COLO829 (cell line): ENCODE data around the gene NEO1.

Experiments
- DNase-seq: peaks from one replicate; pipeline ENCODE4 v3.0.0; 2012; ENCODE audit warnings: low spot score

The NEO1 gene, protein sequence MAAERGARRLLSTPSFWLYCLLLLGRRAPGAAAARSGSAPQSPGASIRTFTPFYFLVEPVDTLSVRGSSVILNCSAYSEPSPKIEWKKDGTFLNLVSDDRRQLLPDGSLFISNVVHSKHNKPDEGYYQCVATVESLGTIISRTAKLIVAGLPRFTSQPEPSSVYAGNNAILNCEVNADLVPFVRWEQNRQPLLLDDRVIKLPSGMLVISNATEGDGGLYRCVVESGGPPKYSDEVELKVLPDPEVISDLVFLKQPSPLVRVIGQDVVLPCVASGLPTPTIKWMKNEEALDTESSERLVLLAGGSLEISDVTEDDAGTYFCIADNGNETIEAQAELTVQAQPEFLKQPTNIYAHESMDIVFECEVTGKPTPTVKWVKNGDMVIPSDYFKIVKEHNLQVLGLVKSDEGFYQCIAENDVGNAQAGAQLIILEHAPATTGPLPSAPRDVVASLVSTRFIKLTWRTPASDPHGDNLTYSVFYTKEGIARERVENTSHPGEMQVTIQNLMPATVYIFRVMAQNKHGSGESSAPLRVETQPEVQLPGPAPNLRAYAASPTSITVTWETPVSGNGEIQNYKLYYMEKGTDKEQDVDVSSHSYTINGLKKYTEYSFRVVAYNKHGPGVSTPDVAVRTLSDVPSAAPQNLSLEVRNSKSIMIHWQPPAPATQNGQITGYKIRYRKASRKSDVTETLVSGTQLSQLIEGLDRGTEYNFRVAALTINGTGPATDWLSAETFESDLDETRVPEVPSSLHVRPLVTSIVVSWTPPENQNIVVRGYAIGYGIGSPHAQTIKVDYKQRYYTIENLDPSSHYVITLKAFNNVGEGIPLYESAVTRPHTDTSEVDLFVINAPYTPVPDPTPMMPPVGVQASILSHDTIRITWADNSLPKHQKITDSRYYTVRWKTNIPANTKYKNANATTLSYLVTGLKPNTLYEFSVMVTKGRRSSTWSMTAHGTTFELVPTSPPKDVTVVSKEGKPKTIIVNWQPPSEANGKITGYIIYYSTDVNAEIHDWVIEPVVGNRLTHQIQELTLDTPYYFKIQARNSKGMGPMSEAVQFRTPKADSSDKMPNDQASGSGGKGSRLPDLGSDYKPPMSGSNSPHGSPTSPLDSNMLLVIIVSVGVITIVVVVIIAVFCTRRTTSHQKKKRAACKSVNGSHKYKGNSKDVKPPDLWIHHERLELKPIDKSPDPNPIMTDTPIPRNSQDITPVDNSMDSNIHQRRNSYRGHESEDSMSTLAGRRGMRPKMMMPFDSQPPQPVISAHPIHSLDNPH (N-terminal part only)

DNA sequence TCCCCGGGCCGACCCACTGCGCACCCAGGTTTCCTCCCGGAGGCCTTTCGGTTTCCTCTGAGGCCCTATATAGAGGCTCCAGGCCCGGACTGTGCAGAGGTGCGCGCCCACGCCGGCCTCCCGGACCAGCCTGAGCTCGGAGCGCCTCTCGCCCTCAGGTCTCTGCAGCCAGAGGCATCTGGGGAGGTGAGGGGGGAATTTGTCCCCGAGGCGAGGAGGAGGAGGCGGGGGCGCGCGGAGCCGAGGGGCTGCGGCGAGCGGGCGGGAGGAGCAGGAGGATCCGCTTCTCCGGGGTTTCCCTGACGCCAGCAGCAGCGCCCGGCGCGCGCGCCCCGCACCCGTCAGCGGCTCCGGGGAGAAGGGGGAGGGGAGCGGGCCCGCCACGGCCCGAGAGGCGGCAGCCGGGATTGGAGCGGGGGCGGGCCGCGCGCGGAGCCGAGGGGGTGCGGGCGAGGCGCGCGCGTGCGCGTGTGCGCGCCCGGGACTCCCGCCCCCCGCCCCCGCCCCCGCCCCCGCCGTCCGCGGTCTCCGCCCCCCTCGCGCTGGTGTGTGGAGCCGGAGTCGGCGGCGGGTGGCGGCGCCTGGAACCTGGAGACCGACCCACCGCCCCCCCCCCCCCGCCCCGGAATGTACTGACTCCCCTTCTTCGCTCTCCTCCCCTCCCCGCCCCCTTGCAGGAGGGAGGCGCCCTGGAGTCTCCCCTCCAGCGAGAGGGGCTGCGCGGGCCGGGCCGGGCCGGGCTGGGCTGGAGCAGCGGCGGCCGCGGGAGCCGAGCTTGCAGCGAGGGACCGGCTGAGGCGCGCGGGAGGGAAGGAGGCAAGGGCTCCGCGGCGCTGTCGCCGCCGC is at the start of gene NEO1:
Gene NEO1, plus strand, starts transcription at position 657 of the 846 bp plus-strand sequence. CDS start 213 bp downstream, outside the sequence.
- peak; percentile 1 for DNase-seq

DNA sequence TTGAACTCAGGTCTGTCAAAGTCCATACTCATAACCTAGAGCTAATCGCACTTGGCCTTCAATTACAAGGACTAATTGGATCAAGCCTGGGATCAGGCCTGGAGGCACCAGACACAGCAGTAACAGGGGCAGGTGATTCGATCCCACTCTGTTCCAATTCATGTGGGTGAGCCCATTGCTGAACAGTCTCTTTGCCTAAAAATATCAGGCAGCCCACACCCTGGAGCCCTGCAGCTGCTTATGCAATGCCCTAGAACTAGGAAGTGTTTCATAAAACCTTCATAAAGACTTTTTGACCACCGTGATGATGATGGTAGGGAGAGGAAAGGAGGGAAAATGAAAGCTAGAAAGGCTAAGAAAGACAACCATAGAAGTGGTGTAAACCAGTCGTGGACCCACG is 47.8 kb upstream of the NEO1 start:
- DNase-seq = no peak

DNA sequence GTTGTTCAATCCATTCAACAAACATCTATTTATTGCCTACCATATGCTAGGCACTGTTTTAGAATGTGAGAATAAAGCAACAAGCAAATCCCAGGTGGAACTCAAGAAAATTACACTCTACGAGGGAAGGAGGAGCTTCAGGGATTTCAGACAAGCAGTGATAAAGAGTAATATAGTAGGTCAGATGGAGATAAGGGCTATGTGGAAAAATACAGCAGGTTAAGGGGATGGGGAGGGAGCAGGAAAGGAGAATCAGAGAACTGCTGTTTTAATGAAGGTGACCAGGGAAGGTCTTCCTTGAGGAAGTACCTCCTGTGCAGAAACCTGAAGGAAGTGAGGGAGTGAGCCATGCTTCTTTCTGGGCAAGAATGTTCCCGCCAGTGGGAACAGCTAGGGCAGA is 47.2 kb upstream of the NEO1 start:
- no peak for DNase-seq

DNA sequence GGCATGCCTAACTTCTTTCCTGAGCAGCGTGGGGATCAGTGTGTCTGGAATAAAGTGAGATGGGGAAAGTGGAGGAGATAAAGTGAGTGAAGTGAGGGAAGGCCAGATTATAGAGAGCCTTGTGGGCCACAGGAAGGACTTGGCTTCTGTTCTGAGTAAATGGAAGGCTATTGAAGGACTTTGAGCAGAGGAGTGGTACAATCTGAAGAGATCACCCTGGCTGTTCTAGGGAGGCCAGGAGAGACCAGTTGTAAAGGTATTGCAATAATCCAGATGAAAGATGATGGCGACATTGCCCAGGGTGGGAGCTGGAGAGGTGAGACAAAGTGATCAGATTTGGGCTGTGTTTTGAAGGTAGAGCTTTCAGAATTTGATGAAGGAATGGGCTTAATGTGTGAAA is 46.8 kb upstream of the NEO1 start:
- DNase-seq = no peak

DNA sequence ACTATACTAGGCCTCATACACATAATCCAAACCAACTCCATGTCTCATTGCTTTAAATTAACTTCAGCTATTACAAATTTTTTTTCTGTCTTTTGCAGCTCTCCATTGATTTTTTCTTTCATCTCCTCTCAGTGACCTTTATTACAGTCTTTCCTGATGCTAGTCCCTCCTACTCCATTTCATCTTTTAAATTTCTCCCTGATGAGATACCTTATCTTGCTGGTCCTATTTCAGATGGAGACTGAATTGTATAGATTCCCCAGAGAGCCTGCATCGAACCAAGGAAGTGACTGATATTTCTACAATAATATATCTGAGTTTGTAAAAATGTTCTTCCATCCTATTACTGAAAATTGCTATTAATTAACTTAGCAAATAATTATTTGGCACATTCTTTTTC is 45.7 kb upstream of the NEO1 start:
- no peak for DNase-seq

DNA sequence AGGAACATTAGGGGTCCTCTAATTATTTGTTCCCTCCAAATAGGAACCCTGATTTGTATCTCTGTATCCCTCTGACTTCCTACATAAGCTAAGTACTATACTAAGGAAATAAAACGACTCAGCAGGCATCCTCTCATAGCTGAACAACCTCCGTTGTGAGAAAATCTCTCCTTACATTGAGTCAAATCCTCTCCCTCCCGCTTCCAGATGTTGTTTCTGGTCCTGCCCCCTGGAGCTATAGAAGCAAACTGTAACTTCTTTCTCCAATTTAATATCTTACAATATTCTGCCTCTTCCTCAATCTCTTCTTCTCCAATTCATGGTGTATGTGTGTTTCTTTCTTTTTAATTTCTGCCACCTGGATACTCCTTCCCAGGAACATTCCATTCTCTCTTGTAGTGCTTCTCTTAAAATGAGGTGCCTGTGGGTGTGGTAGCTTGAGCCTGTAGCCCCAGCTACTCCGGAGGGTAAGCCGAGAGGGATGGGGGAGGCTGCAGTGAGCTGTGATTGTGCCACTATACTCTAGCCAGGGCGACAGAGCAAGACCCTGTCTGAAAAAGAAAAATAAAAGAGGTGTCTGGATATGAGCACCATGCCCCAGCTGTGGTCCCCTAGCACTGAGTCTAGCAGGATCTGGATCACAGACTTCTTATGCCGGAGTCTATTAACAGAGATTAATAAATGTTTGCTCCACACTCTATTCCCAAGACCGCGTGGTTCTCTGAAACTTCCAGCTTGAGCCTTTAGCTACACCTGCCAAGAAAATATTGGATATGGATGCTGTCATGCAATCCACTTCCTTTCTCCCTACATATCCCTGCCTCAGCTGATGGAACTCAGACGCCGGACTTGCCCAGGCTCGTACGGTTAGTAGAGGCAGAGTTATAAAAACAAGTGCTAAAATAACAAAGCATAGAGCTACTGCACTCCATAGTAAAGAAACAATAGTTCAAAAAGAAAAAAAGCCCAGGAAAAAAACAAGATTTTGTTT is 42.9 kb upstream of the NEO1 start:
- no peak for DNase-seq

DNA sequence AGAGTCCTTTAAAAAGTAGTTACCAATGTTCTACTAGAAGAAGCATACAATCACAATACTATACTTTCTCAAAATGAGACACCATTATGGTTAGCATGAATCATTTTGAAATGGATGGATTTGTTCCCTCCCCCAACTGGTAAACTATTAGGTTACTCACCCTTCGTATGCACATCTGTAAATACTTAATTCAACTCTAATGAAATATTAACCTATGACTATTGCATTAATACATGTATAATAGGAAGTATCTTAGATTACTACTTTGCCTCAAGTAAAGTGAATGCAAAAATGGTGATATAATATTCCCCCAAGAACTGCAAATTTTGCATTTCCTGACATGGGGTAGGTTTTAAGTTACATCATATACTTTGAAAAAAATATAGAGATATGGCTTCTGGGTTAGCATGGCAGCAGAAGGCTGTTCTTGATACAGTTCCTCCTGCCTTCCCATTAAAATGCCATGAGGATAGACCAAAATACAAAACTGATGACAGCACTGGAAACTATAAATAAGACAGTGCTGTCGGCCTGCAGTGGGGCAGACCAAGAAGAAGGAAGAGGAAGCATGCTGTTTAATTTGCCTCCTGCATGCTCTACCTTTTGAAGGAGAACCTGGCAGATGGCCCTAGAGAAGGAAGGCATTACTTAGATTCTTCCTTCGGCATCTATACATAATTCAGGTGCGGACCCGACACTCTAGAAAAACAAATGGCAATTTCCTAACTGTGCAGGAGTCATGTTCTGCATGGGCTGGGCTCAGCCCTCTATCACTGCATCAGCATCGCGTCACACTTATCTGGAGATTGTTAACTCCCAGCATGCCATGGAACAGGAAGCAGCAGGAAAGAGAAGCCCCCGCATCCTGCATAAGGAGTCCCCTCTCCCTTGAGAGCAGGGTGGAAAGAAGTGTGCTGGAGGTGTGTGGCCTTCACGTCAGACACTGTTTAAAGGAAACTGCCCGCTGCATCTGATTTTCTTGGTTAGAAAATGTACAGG is 41.8 kb upstream of the NEO1 start:
- DNase-seq = no peak

DNA sequence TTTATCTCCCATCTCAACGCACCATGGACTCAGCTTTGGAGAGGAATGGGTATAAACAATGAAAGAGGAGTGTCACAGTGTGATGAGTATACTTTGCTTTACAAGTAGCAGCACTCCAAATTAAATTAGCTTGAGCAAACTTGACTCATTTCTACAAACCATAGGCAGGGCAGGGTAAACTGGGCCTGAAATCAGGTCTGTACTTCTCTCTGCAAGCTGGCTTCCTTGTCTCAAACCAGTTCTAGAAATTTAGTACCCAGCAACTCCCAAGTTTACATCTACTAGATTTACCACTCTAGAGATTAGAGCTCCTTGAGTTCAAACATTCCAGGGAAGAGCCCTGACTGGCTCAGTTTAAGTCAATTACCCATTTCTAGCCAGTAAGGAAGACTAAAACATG is 37.4 kb upstream of the NEO1 start:
- no peak for DNase-seq

DNA sequence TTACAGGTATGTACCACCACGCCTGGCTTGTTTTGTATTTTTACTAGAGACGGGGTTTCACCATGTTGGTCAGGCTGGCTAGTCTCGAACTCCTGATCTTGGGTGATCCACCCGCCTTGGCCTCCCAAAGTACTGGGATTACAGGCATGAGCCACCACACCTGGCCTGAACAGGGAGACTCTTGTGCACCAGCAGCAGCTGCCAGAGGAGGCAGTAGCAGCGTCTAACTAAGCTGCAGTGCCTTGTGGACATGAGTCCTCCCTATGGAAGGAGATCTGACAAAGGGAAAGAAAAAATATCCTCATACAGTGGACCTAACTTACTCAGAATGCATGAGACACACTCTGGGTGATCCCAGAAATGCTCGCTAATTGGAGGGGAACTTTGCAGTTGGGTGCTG is 36.8 kb upstream of the NEO1 start:
- DNase-seq = no peak

DNA sequence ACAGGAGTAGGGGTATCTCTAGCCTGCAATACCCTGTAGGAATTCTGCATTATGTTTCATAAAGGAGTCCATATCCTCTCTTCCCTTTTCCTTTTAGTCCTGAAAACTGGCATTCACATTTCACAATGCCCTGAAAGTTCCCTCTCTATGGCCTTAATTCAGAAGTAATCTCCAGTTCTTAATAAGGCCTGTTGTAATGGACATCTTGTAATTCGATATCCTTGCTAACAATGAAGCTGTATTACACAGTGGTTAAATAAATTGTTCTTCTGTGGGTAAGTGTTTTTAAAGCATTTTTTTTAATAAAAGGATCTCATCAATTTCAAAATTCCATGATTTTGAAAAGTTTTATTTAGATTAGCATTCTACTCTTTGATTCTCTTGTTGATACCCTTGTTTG is 34.3 kb upstream of the NEO1 start:
- no peak for DNase-seq

DNA sequence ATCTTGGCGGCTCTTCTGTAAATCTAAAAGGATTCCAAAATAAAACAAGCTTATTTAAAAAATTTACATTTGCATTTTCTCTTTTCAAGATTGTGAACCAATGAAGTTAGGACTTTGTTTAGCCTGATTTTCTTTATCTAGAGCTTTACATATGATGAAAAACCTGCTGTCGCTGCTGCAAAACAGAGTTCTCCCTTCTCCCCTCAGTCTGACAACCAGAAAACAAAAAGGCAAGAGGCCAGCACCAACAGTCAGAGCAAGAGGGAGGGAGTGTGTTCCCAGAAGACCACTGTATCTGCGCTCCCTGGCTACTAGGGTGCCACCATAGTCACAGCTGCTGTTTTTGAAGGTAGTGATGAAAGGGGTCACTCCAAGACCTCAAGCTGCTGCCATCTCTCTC is 33.1 kb upstream of the NEO1 start:
- DNase-seq = no peak

DNA sequence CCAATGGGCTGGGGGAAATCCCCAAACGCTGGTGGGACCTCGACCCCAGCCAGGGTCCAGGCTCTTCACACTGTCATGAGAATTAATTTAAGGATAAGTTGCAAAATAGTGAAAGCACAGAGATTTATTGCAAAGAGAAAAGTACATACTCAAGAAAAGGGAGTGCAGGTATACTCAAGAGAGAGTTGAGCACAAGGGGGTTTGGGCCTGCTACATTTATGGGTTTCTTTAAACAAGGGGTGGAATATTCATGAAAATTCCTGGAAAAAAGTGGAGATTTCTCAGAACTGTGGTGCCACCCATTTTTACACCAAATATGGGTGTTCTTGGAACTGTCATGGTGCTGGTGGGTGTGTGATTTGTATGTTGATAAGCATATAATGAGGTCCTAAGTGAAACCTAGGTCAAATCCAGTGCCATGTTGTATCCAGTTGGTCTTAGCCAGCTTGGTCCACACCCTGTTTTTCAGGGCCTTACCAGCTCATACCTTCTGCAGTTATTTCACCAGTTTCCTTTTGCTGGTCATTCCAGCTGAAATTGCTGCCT is 32.6 kb upstream of the NEO1 start:
- no peak for DNase-seq

DNA sequence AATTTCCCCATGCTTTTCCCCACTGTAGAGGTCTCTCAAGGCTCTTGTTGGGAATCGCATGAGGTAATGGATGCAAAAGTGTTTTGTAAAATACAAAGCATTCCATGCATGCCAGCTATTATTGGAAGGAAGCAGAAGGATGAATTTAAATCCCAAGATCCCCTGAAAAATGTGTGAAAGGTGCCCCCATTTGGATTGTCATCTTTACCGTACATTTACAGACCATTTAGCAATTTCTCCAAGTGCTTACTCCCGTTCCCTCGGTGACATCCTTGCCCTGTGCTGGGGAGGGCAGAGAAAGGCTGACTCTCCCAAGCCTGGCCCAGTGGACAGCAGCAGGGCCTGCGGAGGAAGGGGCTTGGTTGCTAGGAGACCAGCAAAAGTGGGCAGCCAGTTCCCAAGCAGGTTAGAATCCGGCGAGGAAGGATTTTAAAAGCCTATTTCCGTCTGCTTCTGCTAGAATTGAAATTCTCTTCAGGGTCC is 31.1 kb upstream of the NEO1 start:
- no peak for DNase-seq

DNA sequence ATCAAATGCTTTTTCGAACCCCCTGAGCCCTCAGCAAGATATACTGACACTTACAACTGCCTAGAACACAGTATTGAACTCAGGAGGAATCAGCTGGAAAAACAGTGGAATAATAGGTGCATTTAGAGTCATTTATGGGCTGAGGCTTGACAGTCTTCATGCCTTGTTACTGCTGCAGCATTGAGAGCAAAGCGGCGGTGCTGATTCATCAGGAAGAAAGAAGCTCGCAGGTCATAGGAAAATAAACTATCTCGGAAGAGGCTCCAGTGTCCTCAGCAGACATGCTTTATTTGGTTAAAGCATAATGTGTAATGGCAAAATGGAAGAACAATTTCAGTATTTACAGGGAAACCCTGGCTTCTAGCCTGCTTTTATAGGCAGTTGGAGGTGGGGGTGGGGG is 30.1 kb upstream of the NEO1 start:
- DNase-seq = no peak

DNA sequence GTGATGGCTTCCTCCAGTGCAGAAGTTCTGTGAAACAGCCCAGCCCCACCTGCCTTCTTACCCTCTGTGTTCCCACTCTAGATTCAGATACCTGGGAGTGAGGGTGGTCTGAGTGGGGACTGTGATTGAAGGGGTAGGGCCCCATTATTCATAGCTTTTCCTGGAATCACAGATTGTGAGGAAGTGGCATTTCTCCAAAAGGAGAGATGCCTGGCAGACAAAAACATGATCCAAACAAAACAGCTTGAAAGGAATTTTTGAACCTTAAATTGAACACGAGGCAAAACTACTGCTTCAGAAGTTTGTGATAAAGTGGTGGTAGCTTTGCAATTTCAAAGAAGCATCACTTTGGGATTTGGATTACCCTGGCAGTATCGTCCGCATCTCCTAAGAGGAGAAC is 29.2 kb upstream of the NEO1 start:
- no peak for DNase-seq

DNA sequence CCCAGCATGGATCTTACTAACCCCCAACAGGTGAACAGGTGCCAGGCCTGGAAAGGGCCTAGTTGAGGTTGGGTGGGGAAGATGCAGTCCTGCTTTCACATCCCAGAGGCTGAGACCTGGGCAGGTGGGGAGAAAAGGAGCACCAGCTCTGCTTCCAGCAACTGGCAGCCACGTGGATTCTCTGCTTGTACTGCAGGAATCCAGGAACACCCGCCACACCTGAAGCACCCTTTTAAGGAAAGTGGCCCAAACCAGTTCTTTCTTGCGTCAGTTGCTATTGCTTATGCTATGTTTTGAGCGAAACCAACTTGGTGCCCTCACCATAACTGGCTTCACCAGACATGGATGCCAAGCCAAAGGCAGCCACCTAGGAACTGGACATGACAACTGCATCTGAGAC is 28.1 kb upstream of the NEO1 start:
- DNase-seq = no peak

DNA sequence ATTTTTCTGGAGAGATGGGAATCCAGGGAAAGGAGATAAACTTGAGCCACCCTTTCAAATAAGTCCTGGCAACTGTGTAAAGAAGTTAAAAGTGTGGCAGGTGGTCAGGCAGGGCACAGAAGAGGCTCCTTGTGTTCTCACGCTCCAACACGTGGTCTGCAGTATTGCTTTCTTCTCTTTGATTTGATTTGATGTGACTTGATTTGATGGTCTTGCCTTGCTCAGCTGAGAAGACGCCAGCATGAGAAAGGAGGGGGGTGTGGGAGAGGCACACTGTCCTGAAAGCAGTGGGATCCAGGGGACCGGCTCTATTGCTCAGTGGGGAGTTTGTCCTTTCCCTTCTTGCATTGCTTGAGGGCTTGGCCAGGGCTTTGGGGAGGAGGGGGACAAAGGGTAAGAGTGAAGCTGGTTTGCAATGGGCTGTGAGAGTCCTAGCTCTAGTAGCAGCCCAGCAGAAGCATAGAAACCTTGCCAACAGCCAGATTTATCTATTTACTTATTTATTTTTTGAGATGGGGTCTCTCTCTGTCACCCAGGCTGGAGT is 25.7 kb upstream of the NEO1 start:
- no peak for DNase-seq

DNA sequence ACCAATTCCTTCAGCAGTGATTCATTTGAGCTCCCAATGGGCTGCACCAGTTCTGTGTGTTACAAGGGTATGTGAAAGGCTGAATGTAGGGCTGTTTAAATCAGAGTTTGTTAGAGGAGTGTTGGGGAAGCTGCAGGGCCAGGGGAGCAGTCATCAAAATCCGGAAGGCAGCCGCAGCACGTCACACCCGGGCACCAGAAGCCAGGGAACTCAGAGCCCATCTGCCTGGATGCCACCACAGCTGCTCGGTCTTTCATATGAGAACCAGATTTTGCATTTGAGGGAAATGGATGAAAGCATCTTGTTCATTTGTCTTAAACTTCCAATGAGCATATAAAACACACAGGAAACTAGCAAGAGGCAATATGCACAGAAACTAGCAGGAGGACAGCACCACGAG is 24.2 kb upstream of the NEO1 start:
- DNase-seq = no peak
